PC-9 (cell line): ENCODE results near the gene COMMD10. TPM values are rescaled to one million over a fixed set of nuclear protein-coding genes. Genes with fewer than 3 reads are reported as not detected.

ENCODE experiments used
- BruUV-seq: library from RNA; stranded (reverse); fragments of 400-500 nt; replicated peaks from 2 replicates; lab custom pipeline; 2021; lab: Mats Ljungman, UMichigan
- CTCF ChIA-PET: fragments of 300-600 bp; sonication (Branson Sonifier 250); formaldehyde crosslinking; loops from one replicate; lab custom pipeline; 2022; ENCODE audit warnings: antibody characterized with exemption; lab: Charles Lee
- POLR2A ChIA-PET: fragments of 300-600 bp; sonication (Branson Sonifier 250); formaldehyde crosslinking; loops from one replicate; lab custom pipeline; 2022; ENCODE audit warnings: antibody characterized with exemption; ENCODE audit not compliant: unreplicated experiment; lab: Charles Lee
- DNase-seq, 2 experiments: peaks; one replicate each; pipeline versions ENCODE4 v3.0.0 to v3.0.0-alpha.2; 2015 to 2022; ENCODE audit warnings: mixed read lengths in 1 of 2
- H2AFZ ChIP-seq: fragments of 200-600 bp; sonication (generic); 2 replicates; pipeline ENCODE4 v1.8.1; 2017; ENCODE audit warnings: antibody characterized with exemption
- H3F3A ChIP-seq: fragments of 200-600 bp; sonication (generic); 2 replicates; pipeline ENCODE4 v1.8.1; 2017; ENCODE audit warnings: antibody characterized with exemption, mild to moderate bottlenecking, low read depth; ENCODE audit not compliant: insufficient read depth
- H3K27ac ChIP-seq: fragments of 200-600 bp; sonication (generic); 2 replicates; pipeline ENCODE4 v1.6.1; 2016; ENCODE audit warnings: mixed run types
- H3K27me3 ChIP-seq: fragments of 200-600 bp; sonication (generic); 2 replicates; pipeline ENCODE4 v1.6.1; 2016; ENCODE audit warnings: low read depth, mixed run types; ENCODE audit not compliant: insufficient read depth
- H3K36me3 ChIP-seq: fragments of 200-600 bp; sonication (generic); 2 replicates; pipeline ENCODE4 v1.6.1; 2016; ENCODE audit warnings: low read depth, mixed run types
- H3K4me1 ChIP-seq: fragments of 200-600 bp; sonication (generic); replicated peaks from 2 replicates; pipeline ENCODE4 v1.6.1; 2016; ENCODE audit warnings: mixed run types; ENCODE audit not compliant: insufficient read depth
- H3K4me2 ChIP-seq: fragments of 200-600 bp; sonication (generic); 2 replicates; pipeline ENCODE4 v1.6.1; 2017; ENCODE audit warnings: mixed run types
- H3K4me3 ChIP-seq: fragments of 200-600 bp; sonication (generic); 2 replicates; pipeline ENCODE4 v1.6.1; 2016; ENCODE audit warnings: mixed run types
- H3K79me2 ChIP-seq: fragments of 200-600 bp; sonication (generic); 2 replicates; pipeline ENCODE4 v1.6.1; 2017; ENCODE audit warnings: low read depth, mixed run types
- H3K9me2 ChIP-seq: fragments of 200-600 bp; sonication (generic); 2 replicates; pipeline ENCODE4 v1.8.1; 2017; ENCODE audit warnings: mild to moderate bottlenecking; ENCODE audit not compliant: insufficient read depth
- H3K9me3 ChIP-seq: fragments of 200-600 bp; sonication (generic); 2 replicates; pipeline ENCODE4 v1.8.1; 2016; ENCODE audit warnings: low read depth; ENCODE audit not compliant: insufficient read depth
- H4K20me1 ChIP-seq: fragments of 200-600 bp; sonication (generic); 2 replicates; pipeline ENCODE4 v1.8.1; 2017; ENCODE audit not compliant: insufficient read depth
- EZH2 ChIP-seq: fragments of 200-600 bp; sonication (generic); IDR thresholded peaks from 2 replicates; pipeline ENCODE4 v1.8.0; 2017; ENCODE audit warnings: antibody characterized with exemption, low read depth
- intact Hi-C: fragments of 100-400 bp; cut with micrococcal nuclease; formaldehyde crosslinking; loops from one replicate; pipeline ENCODE4 v1.10.0; 2022; ENCODE audit not compliant: unreplicated experiment
- total RNA-seq: library from RNA; stranded (reverse); gene quantifications from 2 replicates; pipeline ENCODE4 v1.2.3, GENCODE V29; 2021
- TF ChIP-seq, protein P1 (sequence below): fragments of 200-600 bp; sonication (generic); conservative IDR thresholded peaks from 2 replicates; pipeline ENCODE4 v1.6.1; 2017; ENCODE audit warnings: mixed run types, antibody characterized with exemption, mild to moderate bottlenecking, moderate library complexity

COMMD10 gene
- total RNA-seq, 1 experiment from 2014 or later = 17.9 TPM

DNA sequence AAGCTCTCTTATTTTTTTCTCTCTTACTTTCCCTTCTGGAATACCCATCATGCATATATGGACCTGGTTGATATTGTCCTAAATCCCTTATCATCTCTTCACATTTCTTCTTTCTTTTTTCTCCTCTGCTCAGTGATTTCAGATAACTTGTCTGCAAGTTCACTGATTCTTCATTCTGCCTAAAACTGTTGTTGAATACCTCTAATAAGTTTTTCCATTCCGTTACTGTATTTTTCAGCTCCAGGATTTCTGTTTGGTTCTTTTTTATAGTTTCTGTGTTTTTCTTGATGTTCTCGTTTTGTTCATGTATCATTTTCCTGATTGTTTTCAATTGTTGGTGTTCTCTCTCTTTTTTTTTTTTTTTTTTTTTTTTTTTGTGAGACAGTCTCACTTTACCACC, 203.7 kb downstream of the COMMD10 start:
- no peaks in the 10 kb centered on the region for H3F3A ChIP-seq
- no TSS peak for BruUV-seq
- no peak overlapping the region for H3K27ac ChIP-seq
- H4K20me1 ChIP-seq = no peaks in the 10 kb centered on the region
- H3K4me3 ChIP-seq = no peak overlapping the region
- intact Hi-C loops = no loop called here
- H3K9me2 ChIP-seq = no peaks in the 10 kb centered on the region
- no peaks in the 10 kb centered on the region for H3K4me1 ChIP-seq
- no peak for DNase-seq
- H3K36me3 ChIP-seq = no peaks in the 10 kb centered on the region
- H3K79me2 ChIP-seq = no peaks in the 10 kb centered on the region
- ChIA-PET CTCF (interaction anchor here (0.6 kb wide), 1 partner anchor 9 kb away, joined by 5 read pairs; no protein-coding TSS in a partner anchor), POLR2A (interaction anchor here (0.6 kb wide), 1 partner anchor 28 kb away, joined by 3 read pairs; no protein-coding TSS in a partner anchor)
- no peaks in the 10 kb centered on the region for H3K27me3 ChIP-seq
- H3K9me3 ChIP-seq = no peaks in the 10 kb centered on the region
- H3K4me2 ChIP-seq = no peak overlapping the region
- H2AFZ ChIP-seq = no peak overlapping the region
- TF ChIP-seq, protein P1, sequence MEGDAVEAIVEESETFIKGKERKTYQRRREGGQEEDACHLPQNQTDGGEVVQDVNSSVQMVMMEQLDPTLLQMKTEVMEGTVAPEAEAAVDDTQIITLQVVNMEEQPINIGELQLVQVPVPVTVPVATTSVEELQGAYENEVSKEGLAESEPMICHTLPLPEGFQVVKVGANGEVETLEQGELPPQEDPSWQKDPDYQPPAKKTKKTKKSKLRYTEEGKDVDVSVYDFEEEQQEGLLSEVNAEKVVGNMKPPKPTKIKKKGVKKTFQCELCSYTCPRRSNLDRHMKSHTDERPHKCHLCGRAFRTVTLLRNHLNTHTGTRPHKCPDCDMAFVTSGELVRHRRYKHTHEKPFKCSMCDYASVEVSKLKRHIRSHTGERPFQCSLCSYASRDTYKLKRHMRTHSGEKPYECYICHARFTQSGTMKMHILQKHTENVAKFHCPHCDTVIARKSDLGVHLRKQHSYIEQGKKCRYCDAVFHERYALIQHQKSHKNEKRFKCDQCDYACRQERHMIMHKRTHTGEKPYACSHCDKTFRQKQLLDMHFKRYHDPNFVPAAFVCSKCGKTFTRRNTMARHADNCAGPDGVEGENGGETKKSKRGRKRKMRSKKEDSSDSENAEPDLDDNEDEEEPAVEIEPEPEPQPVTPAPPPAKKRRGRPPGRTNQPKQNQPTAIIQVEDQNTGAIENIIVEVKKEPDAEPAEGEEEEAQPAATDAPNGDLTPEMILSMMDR = no peak
- no peak for TF ChIP-seq EZH2

GRCh38 chr5:116289276-116289675, 204.5 kb downstream of the COMMD10 start:
- Histone ChIP-seq H2AFZ (no peak overlapping the region), H3K9me2 (no peaks in the 10 kb centered on the region), H4K20me1 (no peaks in the 10 kb centered on the region), H3K4me3 (no peak overlapping the region), H3K4me2 (no peak overlapping the region), H3K79me2 (no peaks in the 10 kb centered on the region), H3K27me3 (no peaks in the 10 kb centered on the region), H3K4me1 (no peaks in the 10 kb centered on the region), H3K27ac (no peak overlapping the region), H3K36me3 (no peaks in the 10 kb centered on the region), H3F3A (no peaks in the 10 kb centered on the region), H3K9me3 (no peaks in the 10 kb centered on the region)
- no peak for DNase-seq
- TF ChIP-seq, protein P1 = peak; percentile 29; the same call in 1 of the 2 replicates
- TF ChIP-seq EZH2 = no peak
- no TSS peak for BruUV-seq
- intact Hi-C loops = no loop called here
- ChIA-PET CTCF (no interaction called here), POLR2A (no interaction called here)

DNA sequence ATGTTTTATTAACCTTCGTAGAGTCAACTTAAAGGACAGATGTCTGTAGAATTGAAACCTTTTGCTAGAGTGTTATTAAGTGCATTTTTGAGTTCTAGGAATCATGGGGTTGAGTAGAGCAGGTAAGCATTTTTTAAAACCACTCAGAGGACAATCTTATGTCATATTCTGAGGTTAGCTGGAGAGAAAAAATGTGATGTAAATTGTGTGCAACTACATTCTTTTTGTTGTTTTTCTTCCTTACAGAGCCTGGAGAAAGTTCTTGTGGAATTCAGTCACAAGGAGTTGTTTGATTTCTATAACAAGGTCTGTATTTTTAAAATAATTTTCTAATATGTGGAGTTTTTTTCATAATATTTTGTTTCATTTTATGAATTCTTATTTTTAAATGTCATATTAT, 206.4 kb downstream of the COMMD10 start:
- H3K9me2 ChIP-seq = no peaks in the 10 kb centered on the region
- H3K4me3 ChIP-seq = no peak overlapping the region
- H3K79me2 ChIP-seq = no peaks in the 10 kb centered on the region
- no peaks in the 10 kb centered on the region for H3F3A ChIP-seq
- POLR2A ChIA-PET = no interaction called here
- intact Hi-C loops = no loop called here
- no TSS peak for BruUV-seq
- no peaks in the 10 kb centered on the region for H3K36me3 ChIP-seq
- no peaks in the 10 kb centered on the region for H3K4me1 ChIP-seq
- TF ChIP-seq EZH2 = no peak
- TF ChIP-seq, protein P1 = no peak
- H4K20me1 ChIP-seq = no peaks in the 10 kb centered on the region
- no peak overlapping the region for H3K4me2 ChIP-seq
- H3K9me3 ChIP-seq = no peaks in the 10 kb centered on the region
- CTCF ChIA-PET = no interaction called here
- no peak overlapping the region for H3K27ac ChIP-seq
- H2AFZ ChIP-seq = no peak overlapping the region
- no peaks in the 10 kb centered on the region for H3K27me3 ChIP-seq
- DNase-seq = no peak
